Measurements from ENCODE around the gene GRB10.

DNA sequence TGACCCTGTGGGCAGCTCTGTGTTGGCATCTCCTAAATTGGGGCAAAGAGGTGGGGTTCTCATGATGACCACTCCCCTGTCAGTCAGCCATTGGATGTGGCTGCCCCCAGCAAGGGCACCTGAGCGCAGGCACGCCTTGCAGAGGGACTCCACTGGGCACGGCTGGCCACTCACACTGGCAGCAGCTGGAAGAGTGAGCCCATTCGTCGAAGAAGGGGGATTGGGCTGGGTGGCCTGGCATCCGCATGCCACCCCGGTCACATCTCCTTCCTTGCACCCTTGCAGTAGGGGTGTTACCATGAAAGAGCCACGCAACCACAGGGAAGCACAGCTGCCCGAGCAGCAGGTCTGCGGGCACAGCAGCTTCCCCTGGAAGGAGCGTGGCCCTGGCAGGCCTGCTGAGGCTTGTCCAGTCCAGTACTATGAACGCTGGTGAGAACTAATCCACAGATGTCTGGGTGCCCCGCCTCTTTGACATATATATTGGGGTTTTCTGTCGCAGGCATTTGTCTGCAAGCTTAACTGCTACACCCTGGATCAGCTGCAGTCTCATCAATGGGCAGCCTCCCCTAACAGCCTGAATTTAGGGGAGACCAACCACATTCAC lies 25.7 kb upstream of the GRB10 start:
- no peak for TF ChIP-seq BHLHE40 (IDR thresholded peaks at IDR 0.05; ENCODE audit: borderline replicate concordance)
- no peak for TF ChIP-seq ARNT (IDR thresholded peaks at IDR 0.05)
- TF ChIP-seq NFRKB (IDR thresholded peaks at IDR 0.05): no peak
- no peak for TF ChIP-seq FOXA1 (IDR thresholded peaks at IDR 0.05)
- TF ChIP-seq LEF1 (IDR thresholded peaks at IDR 0.05; ENCODE audit: borderline replicate concordance): no peak
